Gastrocnemius medialis (tissue), 4 donors: ENCODE measurements around the gene PFKFB3. TPM values are rescaled to one million over a fixed set of nuclear protein-coding genes. Genes with fewer than 3 reads are reported as not detected.

Experiments
- ATAC-seq, 2 donors: fragments of 150-250 bp; one replicate each; pipeline ENCODE4 v1.9.1; 2016
- DNase-seq, 2 donors: peaks; one replicate each; pipeline ENCODE4 v3.0.0-alpha.2; 2019
- H3K27ac ChIP-seq, 4 donors: fragments of 200-600 bp; sonication (generic); 1 replicate in 1 of 4; 2 replicates in 3 of 4; pipeline ENCODE4 v1.5.1; 2016 to 2018; ENCODE audit warnings: mild to moderate bottlenecking in 2 of 4, moderate library complexity in 1 of 4
- H3K27me3 ChIP-seq, 3 donors: fragments of 200-600 bp; sonication (generic) in 2 of 3; 1 replicate in 1 of 3; 2 replicates in 2 of 3; pipeline versions ENCODE4 v1.5.1 to v1.6.0; 2016 to 2019; ENCODE audit warnings: mild to moderate bottlenecking in 1 of 3, moderate library complexity in 1 of 3
- H3K36me3 ChIP-seq, 2 donors: fragments of 200-600 bp; sonication (generic) in 1 of 2; one replicate each; pipeline ENCODE4 v1.5.1; 2017 to 2018
- H3K4me1 ChIP-seq, 2 donors: fragments of 200-600 bp; sonication (generic) in 1 of 2; one replicate each; pipeline ENCODE4 v1.5.1; 2016 to 2017; ENCODE audit warnings: mild to moderate bottlenecking in 2 of 2
- H3K4me3 ChIP-seq, 4 donors: fragments of 200-600 bp; sonication (generic) in 3 of 4; 1 replicate in 1 of 4; 2 replicates in 3 of 4; pipeline ENCODE4 v1.5.1; 2016 to 2019; ENCODE audit warnings: mild to moderate bottlenecking in 2 of 4
- H3K9me3 ChIP-seq, 3 donors: fragments of 200-600 bp; sonication (generic) in 2 of 3; 1 replicate in 1 of 3; 2 replicates in 2 of 3; pipeline ENCODE4 v1.5.1; 2016 to 2019
- POLR2A ChIP-seq, 2 donors: fragments of 450-650 bp; IDR thresholded peaks; one replicate each; pipeline ENCODE4 v1.6.1; 2017; ENCODE audit warnings: antibody characterized with exemption in 2 of 2, mild to moderate bottlenecking in 2 of 2, moderate library complexity in 2 of 2
- in situ Hi-C, 4 donors: fragments of 200-750 bp; cut with MboI; loops; one replicate each; pipeline versions ENCODE4 v1.15.0 to v1.8.0; 2017; ENCODE audit warnings: low sequenced_read_pairs in 4 of 4
- intact Hi-C: fragments of 100-400 bp; cut with DNase I; formaldehyde crosslinking; loops from one replicate; pipeline ENCODE4 v1.15.1; 2023; ENCODE audit warnings: low total_unique reads
- total RNA-seq, 4 donors: library from RNA; depleted of rRNA; stranded (reverse); fragments of >200 nt; gene quantifications; one replicate each; pipeline versions ENCODE4 v1.1.0 to v1.2.3, GENCODE V29; 2016
- TF ChIP-seq, protein P1 (sequence below), 5 experiments: fragments of 450-650 bp in 3 of 5; fragments of 200-600 bp in 2 of 5; sonication (generic) in 2 of 5; IDR thresholded peaks in 4 of 5; conservative IDR thresholded peaks in 1 of 5; 1 replicate in 4 of 5; 2 replicates in 1 of 5; pipeline ENCODE4 v1.5.1; 2016 to 2019; ENCODE audit warnings: antibody characterized with exemption in 5 of 5, mild to moderate bottlenecking in 3 of 5, moderate library complexity in 3 of 5

PFKFB3 gene
- total RNA-seq, 4 donors from 2014 or later = 218 to 1,159 (median 337) TPM

DNA sequence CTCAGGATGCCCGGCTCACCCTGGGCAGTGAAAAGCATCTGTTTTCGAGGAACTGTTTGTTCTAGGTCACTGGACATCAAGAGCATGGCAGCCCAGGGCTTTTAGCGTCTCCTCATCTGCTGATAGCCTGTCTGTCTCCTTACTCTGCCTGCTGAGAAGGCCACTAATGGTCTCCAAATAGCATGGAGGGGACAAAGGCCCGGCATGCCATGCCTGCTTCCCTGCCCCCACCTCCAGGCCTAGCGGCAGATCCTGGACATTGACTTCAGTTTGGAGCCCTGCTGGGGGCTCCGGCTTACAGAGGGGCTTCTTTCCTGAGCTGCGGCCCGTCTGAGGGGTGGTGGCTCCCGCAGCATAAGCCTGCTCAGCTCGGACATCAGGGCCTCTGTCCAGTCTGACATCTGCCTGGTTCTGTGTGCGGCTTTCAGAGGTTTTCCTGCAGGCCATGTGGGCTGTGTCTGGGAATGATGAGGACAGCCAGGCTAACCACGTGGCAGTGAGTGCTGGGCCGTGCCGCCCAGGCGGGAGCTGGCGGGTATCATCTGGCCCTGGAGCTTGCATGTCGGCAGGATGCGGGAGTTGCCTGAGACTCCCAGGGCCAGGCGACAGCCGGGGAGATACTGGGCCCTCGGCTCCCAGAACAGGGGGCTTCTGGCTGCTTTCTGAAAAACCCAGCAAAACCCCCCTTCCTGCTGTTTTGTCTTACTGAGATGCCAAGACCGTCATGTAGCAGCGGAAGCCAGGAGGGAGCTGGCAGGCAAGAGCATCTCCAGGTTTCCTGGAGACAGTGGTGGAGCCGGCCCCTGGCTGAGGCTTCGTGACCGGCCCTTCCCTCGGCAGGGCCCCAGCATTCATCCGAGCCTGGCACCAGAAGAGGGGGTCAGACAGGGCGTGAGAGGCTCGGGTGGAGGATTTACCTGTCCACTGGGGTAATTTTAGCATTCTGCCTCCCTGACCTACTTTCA, 9.2 kb downstream of the PFKFB3 start:
- DNase-seq (peak; percentile 53 to 56), ATAC-seq (peak; percentile 57 to 72)
- Histone ChIP-seq H3K4me1 (peaks cover 7 to 60% of the 10 kb centered on the region in 2 donors), H3K9me3 (no peaks in the 10 kb centered on the region), H3K27ac (peak overlapping the region; percentile 72 to 88 (median 77)), H3K4me3 (peak overlapping the region in 1 of 4 donors; percentile 23), H3K36me3 (peaks cover 12 to 62% of the 10 kb centered on the region in 2 donors), H3K27me3 (no peaks in the 10 kb centered on the region)
- in situ Hi-C loops = loop anchor here in 1 of 4 donors (10.0 kb wide), 1 partner anchor 193 kb away; no protein-coding TSS in a partner anchor
- intact Hi-C loops = no loop called here
- TF ChIP-seq, protein P1, sequence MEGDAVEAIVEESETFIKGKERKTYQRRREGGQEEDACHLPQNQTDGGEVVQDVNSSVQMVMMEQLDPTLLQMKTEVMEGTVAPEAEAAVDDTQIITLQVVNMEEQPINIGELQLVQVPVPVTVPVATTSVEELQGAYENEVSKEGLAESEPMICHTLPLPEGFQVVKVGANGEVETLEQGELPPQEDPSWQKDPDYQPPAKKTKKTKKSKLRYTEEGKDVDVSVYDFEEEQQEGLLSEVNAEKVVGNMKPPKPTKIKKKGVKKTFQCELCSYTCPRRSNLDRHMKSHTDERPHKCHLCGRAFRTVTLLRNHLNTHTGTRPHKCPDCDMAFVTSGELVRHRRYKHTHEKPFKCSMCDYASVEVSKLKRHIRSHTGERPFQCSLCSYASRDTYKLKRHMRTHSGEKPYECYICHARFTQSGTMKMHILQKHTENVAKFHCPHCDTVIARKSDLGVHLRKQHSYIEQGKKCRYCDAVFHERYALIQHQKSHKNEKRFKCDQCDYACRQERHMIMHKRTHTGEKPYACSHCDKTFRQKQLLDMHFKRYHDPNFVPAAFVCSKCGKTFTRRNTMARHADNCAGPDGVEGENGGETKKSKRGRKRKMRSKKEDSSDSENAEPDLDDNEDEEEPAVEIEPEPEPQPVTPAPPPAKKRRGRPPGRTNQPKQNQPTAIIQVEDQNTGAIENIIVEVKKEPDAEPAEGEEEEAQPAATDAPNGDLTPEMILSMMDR (IDR thresholded peaks at IDR 0.05 in 4 of 5, conservative IDR thresholded peaks at IDR 0.05 in 1 of 5) = no peak
- no peak for TF ChIP-seq POLR2A (IDR thresholded peaks at IDR 0.05)

DNA sequence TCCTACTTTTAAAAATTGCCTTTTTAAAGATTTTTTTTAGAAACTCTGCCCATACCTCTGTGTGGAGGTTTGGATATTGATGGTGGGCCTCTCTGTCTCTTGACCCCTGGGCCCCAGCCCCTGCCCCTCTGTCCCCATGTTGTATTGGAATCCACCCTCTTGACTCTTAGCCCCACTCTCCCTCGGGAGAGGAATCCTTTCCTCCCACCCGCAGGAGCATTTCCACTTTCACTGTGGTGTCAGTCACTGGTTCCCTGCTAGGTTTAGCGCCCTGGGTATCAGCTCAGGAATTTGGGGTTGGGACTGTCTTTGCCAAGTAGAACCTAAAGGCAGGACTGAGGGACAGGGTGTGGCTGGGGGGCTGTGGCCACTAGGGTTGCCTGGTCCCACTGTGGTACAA, 10.1 kb downstream of the PFKFB3 start:
- Histone ChIP-seq H3K4me1 (peaks cover 7 to 53% of the 10 kb centered on the region in 2 donors), H3K27ac (peak overlapping the region; percentile 72 to 88 (median 77)), H3K9me3 (no peaks in the 10 kb centered on the region), H3K4me3 (no peak overlapping the region), H3K27me3 (no peaks in the 10 kb centered on the region), H3K36me3 (peaks cover 12 to 66% of the 10 kb centered on the region in 2 donors)
- intact Hi-C loops (no loop called here), in situ Hi-C loops (loop anchor here in 1 of 4 donors (10.0 kb wide), 1 partner anchor 192 kb away; no protein-coding TSS in a partner anchor)
- ATAC-seq = no peak
- no peak for DNase-seq
- TF ChIP-seq, protein P1 (IDR thresholded peaks at IDR 0.05 in 4 of 5, conservative IDR thresholded peaks at IDR 0.05 in 1 of 5) = no peak
- no peak for TF ChIP-seq POLR2A (IDR thresholded peaks at IDR 0.05)

DNA sequence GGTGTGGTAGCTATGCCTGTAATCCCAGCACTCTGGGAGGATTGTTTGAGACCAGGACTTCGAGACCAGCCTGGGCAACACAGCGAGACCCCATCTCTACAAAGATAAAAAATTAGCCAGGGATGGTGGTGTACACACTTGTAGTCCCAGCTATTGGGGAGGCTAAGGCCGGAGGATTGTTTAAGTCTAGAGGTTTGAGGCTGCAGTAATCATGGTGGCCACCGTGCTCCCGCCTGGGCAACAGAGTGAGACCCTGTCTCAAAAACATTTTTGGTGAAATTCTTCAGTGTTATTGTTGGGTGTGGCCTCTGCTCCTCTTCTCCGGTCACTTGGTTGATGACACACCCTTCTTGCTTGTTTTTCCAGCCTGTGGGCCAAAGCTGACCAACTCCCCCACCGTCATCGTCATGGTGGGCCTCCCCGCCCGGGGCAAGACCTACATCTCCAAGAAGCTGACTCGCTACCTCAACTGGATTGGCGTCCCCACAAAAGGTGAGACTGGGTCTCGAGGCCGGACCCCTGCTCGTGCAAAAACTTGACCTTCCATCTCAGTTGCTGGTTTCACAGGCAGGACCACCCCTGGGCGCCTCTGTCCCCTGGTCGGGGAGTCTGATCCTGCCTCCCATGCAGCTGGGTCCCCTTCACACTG, 10.6 kb downstream of the PFKFB3 start:
- Histone ChIP-seq H3K9me3 (no peaks in the 10 kb centered on the region), H3K36me3 (peaks cover 12 to 68% of the 10 kb centered on the region in 2 donors), H3K4me3 (no peak overlapping the region), H3K4me1 (peaks cover 4 to 47% of the 10 kb centered on the region in 2 donors), H3K27me3 (no peaks in the 10 kb centered on the region), H3K27ac (peak overlapping the region; percentile 72 to 88 (median 77))
- ATAC-seq = no peak
- no peak for DNase-seq
- in situ Hi-C loops (loop anchor here in 1 of 4 donors (10.0 kb wide), 1 partner anchor 191 kb away; no protein-coding TSS in a partner anchor), intact Hi-C loops (no loop called here)
- TF ChIP-seq POLR2A (IDR thresholded peaks at IDR 0.05) = no peak
- TF ChIP-seq, protein P1 (IDR thresholded peaks at IDR 0.05 in 4 of 5, conservative IDR thresholded peaks at IDR 0.05 in 1 of 5) = no peak

DNA sequence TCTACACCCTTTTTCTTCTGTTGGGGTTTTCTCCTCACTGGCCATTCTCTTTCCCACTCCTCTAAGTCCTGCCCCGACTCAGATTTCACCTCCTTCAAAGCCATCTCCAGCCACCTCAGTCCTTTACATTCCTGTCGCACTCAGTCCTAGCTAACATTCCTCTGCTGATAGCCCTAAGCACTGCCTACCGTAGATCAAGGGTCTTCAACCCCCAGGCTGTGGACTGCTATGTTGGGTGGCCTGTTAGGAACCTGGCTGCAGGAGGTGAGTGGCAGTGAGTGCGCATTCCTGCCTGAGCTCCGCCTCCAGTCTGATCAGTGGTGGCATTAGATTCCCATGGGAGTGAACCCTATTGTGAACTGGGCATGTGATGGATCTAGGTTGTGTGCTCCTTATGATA, 11.2 kb downstream of the PFKFB3 start:
- H3K4me1 ChIP-seq = peaks cover 0 to 42% of the 10 kb centered on the region in 2 donors
- DNase-seq = no peak
- peaks cover 14 to 74% of the 10 kb centered on the region in 2 donors for H3K36me3 ChIP-seq
- H3K27me3 ChIP-seq = no peaks in the 10 kb centered on the region
- TF ChIP-seq, protein P1 (IDR thresholded peaks at IDR 0.05 in 4 of 5, conservative IDR thresholded peaks at IDR 0.05 in 1 of 5) = no peak
- no peak for TF ChIP-seq POLR2A (IDR thresholded peaks at IDR 0.05)
- no peak overlapping the region for H3K4me3 ChIP-seq
- in situ Hi-C loops = loop anchor here in 1 of 4 donors (10.0 kb wide), 1 partner anchor 191 kb away; no protein-coding TSS in a partner anchor
- no peaks in the 10 kb centered on the region for H3K9me3 ChIP-seq
- peak overlapping the region; percentile 72 to 88 (median 77) for H3K27ac ChIP-seq
- ATAC-seq = no peak
- intact Hi-C loops = no loop called here
